Activated CD4-positive, alpha-beta T cell treated with anti-CD3 and anti-CD28 coated beads, Interleukin-2, amount 50 U/mL, for 1 hour (primary cell): ENCODE data around the gene PLCH2.
"Not testable (repeated sequence)": the region's sequence is repeated elsewhere in the genome, so short reads cannot be mapped to it uniquely, and the experiment has no call there.

Source experiments
- DNase-seq: peaks from one replicate; pipeline ENCODE4 v3.0.0-alpha.2; 2020

Gene PLCH2

DNA sequence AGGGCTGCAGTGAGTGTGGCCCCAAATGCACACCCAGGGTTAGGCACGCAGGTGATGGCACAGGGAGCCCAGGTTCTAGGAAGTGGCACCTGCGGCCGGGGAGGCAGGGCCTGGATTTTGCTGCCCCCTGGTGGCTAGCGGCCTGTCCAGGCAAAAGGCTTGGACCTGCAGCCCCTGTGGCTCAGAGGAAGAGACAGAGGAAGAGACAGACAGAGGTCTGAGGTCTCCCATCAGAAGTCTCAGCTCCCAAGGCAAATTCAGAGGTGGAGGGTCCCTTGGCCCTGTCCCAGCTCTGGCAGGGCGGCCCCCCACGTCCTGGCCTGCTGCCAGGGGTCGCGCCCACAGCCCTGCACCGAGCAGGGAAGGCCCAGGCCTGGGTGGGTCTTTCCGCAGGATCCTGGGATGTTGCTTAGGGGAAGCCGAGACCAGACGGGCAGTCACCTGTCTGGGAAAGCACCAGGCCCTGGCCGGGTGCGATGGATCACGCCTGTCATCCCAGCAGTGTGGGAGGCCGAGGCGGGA, 72.0 kb downstream of the PLCH2 start:
- DNase-seq = peak; percentile 84

DNA sequence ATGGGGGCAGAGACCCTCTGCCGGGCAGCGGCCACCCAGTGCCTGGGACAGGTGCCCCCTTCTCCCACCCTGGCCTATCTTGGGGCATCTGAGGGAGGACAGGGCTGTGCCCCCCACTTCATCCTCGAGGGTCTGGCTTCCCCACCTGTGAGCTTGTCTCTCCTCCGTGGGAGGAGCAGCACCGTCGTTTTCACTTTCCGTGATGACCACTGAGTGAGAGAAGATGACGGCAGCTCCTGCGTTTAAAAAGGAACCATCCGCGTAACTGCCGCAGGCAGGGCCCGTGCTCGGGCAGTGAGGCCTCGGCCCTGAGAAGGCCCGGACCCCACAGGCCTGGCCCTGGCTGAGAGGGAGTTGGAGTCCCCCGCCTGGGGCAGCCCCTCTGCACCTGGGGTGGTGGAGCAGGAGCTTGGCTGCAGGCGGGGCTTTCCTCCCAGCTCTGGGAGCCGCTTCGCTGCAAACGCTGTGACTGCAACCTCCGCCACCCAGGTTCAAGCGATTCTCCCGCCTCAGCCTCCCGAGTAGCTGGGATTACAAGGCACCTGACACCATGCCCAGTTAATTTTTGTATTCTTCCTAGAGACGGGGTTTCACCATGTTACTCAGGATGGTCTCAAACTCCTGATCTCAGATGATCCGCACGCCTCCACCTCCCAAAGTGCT, 73.4 kb downstream of the PLCH2 start:
- DNase-seq = not testable (repeated sequence)

DNA sequence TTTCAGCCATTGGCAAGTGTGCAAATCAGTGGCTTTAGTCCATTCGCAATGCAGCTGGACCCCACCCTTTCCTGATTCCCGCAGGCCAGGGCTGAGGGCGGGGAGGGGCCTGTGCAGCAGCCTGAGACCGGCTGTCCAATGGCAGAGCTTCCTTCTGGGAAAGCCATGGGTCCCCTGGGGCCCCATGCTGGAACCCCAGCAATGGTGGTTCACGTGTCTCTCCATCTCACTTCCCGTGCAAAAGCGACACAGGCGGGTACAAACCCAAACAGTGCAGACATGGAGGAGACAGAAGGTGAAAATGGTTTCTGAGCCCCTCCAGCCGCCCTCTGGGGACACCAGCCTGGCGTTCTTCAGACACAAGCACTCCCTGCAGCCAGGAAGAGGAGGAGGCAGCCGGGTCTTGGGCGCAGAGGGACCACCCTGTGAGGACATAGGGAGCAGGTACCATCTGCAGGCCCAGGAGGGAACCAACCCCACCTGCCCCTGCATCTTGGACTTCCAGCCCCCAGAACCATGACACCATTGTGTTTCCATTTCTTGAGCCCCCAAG, 74.3 kb downstream of the PLCH2 start:
- not testable (repeated sequence) for DNase-seq

DNA sequence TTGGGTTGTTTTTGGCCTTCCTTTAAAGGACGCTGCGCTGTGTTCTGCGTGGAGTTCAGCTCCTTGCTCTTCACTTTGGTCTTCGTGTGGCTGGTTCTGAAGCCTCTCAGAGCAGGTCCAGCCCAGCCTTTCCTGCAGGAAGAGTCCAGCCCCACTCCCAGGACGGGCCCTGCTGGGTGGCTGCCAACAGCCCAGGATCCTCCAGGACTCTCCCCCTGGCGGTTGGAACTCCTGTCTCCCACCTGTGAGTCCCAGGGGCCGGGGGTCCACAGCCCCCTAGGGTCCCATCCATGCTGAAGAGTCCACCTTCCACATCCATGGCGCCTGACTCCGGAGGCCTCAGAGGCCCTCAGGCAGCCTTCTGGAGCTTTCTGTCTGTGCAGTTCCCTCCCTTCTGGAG, 75.5 kb downstream of the PLCH2 start:
- DNase-seq = not testable (repeated sequence)

DNA sequence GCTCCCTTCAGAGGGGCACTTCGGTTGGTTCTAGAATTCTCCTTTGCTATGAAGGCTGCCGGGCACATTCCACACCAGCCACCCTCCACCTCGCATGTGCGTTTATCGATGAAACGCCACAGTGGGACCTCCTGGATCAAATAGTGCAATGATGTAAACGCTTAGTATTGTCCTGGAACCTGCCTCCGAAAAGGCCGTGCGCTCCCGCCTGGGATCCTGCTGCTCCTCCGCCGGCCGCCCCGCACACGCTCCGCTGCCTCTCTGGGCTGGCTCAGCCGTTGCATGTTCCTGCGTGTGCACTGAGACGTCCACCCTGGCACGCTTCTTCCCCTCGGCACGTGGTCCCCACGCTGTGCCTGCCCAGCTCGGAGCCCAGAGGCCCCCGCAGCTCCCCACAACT, 76.1 kb downstream of the PLCH2 start:
- DNase-seq = no peak

DNA sequence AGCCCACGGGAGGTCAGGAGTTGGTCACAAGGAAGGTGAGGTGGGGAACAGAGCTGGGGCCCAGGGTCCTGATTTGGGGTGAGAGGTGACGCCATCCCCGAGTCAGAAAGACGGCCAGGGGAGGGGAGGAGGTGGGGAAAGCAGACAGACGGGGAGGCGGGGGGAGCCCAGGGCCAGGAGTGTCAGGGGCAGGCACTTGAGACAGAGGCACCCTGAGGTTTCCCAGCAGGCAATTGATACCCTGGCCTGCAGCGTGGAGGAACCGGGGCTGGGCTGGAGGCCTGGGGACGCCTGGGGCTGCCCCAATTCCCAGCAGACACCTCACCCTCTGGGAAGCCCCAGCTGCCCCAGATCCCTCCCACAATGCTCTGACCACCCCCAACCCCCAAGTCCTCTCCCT, 77.0 kb downstream of the PLCH2 start:
- not testable (repeated sequence) for DNase-seq

DNA sequence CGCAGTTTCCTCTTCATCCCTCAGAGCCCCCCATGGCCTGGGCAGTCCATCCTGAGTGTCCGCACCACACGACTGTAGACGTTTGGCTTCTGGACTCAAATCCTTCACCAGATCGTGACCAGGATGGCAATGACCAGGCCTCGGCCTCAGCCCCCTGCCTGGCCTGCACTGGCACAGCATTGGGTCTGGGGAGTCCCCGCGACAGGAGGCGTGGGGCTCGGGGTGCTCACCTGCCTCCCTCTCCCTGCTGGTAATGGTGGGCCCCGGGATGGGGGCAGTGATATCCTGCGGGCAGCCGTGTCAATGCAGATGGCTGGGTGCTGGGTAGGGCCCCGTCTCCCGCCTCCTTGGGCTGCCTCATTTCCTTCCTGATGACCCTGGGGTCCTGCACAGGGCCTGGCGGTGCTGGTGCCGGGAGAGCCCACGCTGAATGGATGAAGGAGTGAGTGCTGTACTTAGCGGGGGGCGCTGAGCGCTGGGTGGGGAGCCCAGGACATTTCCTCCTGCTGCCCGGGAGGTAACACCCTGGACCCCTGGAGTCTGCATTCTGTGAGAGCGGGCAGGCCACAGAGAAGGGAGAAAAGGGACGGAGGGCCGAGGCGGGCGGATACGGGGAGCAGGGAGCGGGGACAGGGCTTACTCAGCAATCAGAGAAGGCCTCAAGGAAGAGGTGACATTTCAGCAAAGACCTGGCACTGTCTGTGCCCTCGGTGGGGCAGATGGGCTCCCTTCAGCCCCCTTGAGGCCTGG, 78.0 kb downstream of the PLCH2 start:
- DNase-seq = no peak

DNA sequence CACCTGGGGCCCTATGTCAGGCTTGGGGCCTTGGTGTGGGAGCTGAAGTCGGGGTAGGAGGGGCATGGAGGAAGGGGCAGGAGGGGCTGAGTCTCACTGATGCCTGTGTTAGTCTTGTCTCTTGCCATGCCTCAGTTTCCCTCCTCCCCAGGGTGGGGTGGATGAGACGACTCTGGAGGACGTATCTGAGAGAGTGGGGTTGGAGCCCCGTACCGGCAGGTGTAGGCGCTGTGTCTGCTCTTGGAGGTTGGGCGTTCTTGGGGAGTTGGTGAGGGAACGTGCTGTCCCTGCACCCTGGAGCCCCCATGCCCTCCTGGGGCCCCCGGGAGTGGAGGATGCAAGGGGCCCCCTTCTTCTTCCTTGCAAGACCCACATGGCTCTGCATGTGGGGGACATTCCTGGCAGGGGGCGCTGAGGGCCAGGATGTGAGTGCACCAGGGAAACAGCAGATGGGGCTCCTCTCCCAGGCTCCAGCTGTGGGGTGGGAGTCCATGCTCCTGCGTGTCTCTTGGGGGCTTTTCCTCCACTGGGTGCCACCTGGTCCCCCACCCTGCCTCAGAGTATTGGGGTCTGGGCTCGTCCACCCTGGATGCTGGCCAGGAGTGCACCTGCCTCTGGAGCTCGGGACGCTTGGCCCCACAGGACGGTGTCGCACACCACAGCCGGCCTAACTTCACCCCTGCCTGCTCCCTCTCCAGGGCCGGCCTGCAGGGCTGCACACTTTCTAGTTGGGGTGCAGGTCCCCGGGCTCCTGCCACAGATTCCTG, 78.7 kb downstream of the PLCH2 start:
- DNase-seq = peak; percentile 54
